Adrenal gland (tissue), 5 donors: ENCODE data around the gene ZNF302.

Experiments
- CTCF ChIP-seq, 6 experiments: fragments of 450-650 bp in 4 of 6; fragments of 200-600 bp in 2 of 6; sonication (generic) in 1 of 6; IDR thresholded peaks; 1 replicate in 5 of 6; 2 replicates in 1 of 6; pipeline versions ENCODE4 v1.5.1 to v1.8.0; 2016 to 2021; ENCODE audit warnings: antibody characterized with exemption in 6 of 6, mild to moderate bottlenecking in 2 of 6, moderate library complexity in 1 of 6
- POLR2A ChIP-seq, 2 donors: fragments of 450-650 bp; IDR thresholded peaks; one replicate each; pipeline ENCODE4 v1.6.1; 2017; ENCODE audit warnings: antibody characterized with exemption in 2 of 2, mild to moderate bottlenecking in 2 of 2, moderate library complexity in 1 of 2
- donor health status: DM: no; HTN: no; CAD: no.

- no peak for TF ChIP-seq CTCF (IDR thresholded peaks at IDR 0.05)
- TF ChIP-seq POLR2A (IDR thresholded peaks at IDR 0.05) = no peak
These were observed 11.1 kb upstream of the ZNF302 start for GRCh38 chr19:34666200-34666957.
